Suppressor macrophage (primary cell): ENCODE results near the gene EPB41.
"Not testable (repeated sequence)": the region's sequence is repeated elsewhere in the genome, so short reads cannot be mapped to it uniquely, and the experiment has no call there.

Experiments
- DNase-seq, 4 experiments: peaks; one replicate each; pipeline ENCODE4 v3.0.0-alpha.2; 2020 to 2022

EPB41 gene

DNA sequence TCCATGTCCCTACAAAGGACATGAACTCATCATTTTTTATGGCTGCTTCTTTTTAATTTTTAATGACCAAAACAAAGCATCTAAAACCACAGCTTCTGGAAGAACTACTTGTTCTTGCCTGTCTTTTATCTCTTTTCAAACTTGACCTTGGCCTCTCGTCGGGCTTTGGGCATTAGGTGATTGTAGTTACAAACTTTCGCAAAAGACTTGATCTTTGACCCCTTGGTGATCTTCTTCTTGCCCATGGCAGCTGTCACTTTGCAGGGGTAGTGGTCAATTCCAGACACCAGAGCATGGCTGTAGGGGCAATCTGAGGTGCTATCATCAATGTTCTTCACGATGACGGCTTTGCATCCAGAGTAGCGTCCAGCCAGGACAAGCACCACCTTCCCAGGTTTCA, 67.8 kb downstream of the EPB41 start:
- DNase-seq, result no peak

DNA sequence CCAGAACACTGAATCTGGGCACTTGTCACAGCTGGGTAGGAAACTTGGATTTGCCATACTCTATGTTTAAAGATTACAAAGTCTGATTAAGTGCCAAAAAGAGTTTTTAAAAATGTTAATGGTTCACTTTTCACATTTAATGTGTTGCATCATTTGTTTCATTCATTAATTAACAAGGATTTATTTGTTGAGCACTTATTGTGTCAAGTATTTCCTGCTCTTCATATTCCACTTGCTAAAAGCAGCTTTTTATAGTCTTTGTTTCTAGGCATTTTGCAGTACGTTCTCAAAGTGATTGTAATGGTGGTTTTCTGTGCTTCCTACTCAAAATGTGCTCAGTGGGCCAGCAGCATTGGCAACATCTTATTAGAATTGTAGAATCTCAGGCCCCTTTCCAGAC, 68.7 kb downstream of the EPB41 start:
- no peak for DNase-seq

DNA sequence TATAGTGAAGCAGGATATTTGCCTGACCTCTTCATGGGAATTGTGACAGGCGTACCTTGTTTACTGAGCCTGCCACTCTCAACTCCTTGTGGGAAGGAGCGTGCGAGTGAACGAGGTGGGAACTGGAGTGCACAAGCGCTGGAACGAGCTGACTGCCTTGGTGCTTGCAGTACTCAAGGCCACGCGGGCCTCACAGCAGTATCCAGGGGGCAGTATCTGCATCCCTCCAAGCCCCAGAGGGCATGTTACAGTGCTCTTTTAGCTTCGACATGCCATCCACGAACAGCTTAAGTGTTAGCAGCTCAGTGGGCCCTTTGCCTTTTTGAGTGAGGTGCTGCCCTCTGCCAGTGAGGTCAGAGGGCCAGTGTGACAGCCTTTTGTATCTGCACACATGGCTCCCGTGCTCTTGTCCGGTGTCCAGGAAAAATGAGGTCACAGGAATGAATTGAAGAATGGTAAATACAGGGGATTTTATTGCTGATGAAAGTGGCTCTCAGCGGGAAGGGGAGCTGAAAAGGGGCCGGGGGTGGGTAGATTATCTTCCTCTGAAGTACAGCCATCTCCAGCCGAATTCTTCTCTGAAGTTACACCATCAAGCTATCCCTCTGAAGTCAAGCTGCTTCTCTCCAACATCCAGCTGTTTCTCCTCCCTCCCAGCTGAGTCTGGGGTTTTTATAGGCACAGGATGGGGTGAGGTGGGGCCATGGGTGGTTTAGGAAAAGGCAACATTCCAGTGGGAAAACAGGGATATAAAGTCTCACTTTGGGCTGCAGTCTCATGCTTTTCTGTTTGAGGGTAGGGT, 69.3 kb downstream of the EPB41 start:
- DNase-seq, result no peak

DNA sequence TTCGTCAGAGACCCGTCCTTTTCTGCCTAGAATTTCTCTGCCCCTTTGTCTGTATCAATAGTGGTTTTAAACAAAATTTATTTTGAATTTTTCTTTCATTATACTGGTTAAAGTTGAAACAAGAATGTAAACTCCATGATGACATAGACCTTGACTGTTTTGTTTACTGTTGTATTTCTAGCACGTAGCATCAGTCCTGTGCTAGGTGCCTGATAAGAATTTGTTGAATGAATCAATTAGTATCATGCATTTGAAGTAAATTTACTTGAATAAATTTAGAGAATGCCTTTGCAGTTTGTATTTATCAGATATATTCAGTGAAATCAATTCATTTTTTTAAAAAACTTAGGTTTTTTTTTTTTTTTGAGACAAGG, 69.9 kb downstream of the EPB41 start:
- no peak for DNase-seq

DNA sequence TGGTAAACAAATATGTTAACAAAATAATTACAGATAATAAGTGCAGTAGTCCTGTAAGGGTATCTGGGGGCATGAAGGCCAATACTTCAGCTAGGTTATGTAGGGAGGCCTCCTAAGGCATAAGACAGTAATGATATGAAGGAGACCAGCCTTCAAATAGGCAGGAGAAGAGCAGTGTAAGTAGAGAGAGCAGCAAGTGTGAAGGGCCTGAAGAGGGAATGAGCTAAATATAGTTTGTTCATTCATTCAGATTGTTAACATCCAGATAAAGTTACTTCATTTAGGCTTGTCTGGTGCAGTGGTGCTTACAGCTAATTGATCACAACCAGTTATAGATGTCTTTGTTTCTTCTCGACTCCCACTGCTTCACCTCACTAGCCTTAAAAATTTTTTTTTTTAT, 71.1 kb downstream of the EPB41 start:
- no peak for DNase-seq

DNA sequence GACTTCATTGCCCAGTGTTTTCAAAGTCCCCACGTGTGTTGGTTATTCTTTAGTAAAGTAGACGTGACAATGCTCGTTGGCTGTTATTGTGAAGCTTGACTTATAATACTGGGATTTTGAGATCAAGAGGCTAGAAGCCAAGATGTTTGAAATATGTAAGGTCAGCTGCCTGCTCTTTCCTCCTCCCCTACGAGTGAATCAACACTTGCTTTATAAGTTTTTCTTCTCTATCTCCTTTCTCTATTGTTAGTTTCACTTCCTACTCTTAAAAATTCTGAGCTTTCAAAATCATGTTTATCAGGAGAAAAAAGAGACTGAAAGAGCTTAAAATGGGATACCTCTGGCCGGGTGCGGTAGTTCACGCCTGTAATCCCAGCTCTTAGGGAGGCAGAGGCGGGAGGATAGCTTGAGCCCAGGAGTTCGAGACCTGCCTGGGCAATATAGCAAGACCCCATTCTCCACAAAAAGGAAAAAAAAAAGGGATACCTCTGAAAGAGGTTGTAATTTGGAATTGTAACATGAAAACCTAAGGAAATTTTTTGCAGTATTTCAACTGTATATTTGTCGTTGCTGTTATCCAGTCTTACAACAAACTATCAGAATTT, 72.0 kb downstream of the EPB41 start:
- DNase-seq, result peak; percentile 12 to 62 (median 36)

DNA sequence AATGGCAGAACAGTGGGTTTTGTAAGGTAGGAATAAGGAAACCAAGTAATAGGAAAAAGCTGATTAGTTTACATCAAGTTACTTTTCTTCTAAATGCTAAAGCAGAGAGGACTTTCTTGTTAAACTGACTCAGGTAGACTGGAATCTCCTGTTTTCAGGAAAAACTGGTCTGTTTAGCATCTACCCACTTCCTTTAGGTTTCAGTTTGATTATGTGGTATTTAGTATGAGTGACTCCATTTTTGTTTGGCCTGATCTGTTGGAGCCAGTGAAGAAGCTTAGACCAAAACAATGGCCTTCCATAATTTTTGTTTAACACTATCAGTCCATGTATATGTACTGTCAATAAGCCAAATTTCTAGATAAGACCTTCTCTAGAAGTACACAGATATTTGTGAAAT, 88.4 kb downstream of the EPB41 start:
- no peak for DNase-seq

DNA sequence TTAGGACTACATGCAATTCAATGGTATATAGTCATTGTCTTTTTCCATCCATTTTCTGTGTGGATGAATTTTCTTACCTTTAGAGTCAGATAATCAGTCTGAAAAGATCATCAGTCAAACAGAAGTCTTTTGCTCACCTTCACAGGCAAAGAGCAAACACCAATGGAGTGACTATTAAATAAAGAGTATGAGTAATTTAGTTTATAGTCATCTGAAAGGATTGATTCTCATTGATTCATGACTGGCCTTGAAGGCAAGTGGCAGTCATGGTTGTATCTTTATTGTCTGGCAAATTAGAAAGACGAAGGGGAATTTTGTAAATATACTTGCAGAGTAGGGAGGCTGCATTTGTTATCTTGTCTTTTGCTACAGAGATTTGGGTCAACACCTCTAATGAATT, 89.9 kb downstream of the EPB41 start:
- DNase-seq, result no peak

DNA sequence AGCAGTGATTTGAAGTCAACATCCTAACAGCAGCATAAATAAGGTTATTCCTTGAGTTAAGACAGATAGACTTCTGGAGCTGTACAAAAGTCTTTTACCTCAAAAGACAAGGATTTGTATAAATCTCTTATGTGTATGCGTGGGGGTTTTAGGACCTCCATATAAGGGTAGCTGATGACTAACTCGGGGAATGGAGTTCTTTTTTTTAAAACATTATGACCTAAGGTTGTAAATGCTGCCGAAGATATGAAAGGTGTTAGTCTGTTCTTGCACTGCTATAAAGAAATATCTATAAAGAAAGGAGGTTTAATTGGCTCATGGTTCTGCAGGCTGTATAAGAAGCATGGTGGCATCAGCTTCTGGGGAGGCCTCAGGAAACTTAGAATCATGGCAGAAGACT, 90.4 kb downstream of the EPB41 start:
- DNase-seq, result peak in 1 of 4 experiments; percentile 6

DNA sequence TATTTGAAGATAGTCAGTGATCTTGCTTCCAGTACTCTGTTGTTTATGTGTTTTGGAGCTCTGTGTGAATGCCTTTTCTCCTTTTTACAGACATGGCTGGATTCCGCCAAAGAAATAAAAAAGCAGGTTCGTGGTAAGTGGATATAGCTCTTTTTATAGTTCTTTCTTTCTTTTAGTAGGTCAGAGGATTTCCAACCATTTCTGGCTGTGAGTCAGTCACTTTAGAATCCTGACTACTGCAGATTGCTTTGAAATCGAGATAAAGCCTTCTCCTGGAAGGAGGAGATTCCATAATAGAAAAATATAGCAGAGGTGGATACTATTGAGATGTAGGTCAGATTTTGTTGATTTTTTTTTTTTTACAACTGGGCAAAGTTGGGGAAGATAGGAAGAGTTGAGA, 97.4 kb downstream of the EPB41 start:
- DNase-seq, result no peak

DNA sequence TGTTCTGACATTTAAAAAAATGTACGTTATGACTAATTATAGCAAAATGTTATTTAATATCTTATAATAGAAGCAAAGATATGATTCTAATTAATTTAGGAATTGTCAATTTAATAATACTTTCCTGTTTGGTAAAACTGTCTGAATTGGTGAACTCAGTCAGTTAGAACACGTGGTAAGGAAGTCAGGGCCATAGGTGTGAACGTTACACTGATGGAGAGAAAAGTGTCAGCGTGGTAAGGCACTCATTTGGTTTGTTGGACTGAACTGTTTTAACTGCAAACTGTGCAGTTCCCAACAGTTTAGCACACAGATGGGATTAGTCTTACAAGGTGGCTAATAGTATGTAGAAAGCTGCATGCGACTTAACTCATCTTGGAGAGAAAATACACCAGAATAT, 102.9 kb downstream of the EPB41 start:
- DNase-seq, result no peak

DNA sequence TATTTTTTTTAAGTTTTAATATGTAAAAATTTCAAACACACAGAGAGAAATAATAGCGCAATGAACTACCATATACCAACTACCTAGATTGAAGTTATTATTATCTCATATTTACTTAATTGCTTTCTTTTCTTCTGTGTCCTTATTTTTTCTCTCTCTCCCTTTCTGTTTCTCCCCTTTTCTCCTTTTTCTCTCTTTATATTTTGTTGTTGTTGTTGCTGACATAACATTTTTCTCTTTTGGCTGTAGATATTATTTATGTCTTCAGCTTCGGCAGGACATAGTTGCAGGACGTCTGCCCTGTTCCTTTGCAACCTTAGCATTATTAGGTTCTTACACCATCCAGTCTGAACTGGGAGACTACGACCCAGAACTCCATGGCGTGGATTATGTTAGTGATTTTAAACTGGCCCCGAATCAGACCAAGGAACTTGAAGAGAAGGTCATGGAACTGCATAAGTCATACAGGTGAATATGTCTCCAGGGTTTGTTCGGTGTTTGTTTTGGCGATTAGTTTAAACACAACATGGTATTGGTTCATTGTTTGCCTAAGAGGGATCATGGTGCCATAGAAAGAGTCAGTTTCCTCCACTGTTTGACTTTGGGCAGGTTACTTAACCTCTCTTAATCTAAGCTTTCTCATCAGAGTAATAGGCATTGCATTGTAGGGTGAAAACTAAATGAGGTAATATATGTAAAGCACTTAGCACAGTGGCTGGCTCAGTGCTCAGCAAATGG, 103.8 kb downstream of the EPB41 start:
- no peak for DNase-seq

DNA sequence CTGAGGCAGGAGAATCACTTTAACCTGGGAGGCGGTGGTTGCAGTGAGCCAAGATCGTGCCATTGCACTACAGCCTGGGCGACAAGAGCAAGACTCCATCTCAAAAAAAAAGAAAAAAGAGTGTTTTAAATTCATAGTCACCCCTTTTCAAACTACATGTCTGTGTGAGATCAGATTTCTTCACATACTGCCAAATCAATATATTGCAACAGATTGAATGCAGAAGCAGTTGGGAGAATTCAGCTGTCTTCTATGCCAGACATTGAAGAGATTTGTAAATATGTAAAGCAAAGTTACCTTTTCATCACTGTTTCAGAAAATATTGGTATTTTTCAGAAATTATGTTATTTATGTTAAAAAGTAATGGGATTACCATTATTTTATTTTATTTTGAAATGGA, 108.3 kb downstream of the EPB41 start:
- no peak for DNase-seq

DNA sequence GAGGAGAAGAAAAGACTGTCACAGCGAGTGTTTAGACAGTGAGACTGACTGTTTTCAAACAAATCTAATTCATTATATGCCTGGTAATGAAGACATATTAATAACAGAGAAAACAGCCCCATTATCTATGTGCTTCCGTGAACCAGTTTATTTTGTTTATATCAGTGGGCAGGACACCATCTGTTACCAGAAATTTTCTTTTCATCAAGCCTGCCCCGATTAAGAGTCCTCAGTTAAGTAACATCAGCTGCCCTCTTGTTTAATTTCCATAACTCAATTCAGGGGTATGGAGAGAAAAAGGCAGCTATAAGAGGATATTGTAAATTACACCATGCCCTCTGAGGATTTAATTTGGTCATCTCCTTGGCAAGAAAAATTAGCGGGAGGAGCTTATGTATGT, 115.3 kb downstream of the EPB41 start:
- DNase-seq, result no peak

DNA sequence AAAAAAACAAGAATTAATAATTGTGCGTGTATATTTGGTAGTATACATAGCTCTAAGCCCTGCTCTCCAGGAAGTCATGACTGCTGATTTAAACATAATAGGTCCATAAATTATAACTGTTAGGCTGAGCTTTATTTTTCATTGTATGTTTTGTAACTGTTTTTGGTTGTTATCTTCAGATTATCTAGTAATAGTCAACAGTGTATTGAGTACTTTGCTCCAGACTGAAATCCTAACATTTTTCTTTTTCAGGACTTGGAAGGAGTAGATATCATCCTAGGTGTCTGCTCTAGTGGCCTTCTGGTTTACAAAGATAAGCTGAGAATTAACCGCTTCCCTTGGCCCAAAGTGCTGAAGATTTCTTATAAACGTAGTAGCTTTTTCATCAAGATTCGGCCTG, 118.5 kb downstream of the EPB41 start:
- DNase-seq, result no peak

DNA sequence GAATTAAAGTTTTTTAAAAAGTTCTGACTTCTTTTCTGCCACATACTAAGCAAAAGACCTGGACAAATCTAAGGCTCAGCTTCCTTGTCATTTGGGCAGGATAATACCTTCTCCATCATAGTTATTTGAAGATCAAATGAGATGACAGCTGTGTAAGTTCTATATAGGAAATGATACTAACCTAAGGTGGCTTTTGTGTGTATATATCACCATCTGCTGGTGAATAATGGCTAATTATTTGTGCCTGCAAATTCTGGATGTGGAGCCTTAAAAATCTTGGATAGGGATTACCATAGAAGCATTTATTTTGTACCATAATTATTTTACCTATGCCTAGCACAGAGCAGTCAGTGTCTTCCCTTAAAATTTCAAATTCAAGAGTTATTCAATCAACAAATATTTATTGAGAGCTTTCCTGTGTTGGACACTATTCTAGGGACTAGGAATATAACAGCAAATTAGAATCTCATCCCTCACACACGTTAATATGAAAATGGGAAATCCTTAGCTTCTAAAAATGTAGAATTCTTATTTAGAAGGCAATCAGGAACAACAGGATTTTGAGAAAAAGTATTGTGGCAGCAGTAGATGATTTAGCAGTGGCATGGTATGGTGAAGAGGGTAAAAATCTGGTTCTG, 119.6 kb downstream of the EPB41 start:
- DNase-seq, result peak in 3 of 4 experiments; percentile 41 to 66 (median 55)

DNA sequence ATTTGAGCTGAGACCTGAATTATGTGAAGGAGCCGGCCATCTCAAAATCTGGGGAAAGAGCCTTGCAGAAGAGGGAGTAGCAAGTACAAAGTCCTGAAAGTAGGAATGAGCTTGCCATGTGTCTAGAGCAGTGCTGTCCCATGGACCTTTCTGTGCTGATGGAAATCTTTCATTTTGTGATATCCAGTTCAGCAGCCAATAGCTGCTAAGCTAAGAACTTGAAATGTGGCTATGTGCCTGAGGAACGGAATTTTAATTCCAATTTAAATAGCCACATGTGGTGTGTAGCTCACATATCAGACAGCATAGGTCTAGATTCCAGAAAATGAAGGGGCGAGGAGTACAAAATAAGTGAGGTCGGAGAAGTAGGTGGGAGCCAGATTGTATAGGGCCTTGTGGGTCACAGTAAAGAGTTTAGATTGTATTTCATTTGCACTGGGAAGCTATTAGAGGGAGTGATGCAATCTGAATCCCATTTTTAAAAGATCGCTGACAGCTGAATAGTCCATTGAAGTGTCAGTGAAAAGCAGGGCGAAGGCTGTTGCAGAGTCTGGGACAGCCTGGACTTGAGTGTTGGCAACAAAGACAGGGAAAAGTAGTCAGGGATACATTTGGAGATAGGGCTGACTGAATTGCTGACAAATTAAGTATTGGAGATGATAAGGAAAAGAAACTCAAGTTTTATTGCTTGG, 129.1 kb downstream of the EPB41 start:
- no peak for DNase-seq

DNA sequence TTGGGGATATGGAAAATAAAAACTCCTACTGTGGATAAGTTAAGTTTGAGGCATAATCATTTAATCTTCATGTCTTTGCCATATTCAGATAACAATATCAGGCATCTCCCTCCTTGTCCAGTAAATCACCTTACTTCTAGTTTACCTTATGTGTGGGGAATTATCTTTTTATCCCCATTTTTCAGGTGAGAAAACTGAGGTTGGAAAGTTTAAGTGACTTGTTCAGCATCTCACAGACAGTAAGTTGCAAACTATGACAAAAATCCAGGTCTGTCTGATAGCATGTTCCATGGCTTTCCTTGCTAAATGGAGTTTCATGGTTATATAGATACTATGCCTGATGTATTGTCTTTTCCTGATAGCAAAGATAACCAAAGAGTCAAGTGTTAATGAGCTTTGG, 129.6 kb downstream of the EPB41 start:
- no peak for DNase-seq

DNA sequence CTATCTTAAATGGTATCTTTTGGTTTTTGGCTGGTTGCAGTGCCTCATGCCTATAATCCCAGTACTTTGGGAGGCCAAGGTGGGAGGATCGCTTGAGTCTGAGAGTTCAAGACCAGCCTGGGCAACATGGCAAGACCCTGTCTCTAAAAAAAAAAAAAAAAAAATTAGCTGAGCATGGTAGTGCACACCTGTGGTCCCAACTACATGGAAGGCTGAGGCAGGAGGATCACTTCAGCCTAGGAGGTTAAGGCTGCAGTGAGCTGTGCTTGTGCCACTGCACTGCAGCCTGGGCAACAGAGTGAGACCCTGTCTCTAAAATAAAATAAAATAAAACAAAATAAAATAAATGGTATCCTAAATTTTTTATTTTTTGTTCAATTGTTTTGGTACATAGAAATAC, 131.3 kb downstream of the EPB41 start:
- DNase-seq, result not testable (repeated sequence)

DNA sequence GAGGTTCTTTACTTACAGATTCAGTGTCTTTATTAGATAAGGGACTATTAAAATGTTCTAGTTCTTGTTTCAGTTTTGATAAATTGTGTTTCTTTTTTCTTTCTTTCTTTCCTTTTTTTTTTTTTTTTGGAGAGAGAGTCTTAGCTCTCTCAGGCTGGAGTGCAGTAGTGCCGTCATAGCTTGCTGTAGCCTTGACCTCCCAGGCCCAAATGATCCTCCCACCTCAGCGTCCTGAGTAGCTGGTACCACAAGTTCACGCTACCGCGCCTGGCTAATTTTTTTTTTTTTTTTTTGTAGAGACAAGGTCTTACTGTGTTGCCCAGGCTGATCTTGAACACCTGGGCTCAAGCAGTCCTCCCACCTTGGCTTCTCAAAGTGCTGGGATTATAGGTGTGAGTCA, 132.8 kb downstream of the EPB41 start:
- DNase-seq, result no peak

DNA sequence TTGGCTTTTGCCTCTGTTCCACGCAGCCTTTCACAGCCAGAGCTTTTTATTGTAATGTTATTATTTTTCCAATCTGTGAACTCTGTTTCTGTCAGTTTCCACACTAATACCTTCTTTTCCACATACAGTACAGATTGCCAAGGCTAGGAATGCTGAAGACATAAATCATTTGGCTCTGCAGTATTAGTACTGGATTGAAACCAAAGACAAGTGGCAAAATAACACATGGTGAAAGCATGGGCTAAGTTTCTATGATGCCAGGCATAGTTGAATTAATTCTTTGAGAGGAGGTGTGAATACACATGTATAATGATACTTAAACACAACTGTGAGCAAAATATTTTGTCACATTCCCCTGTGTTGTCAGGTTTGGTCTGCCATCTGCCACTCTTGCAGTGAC, 135.8 kb downstream of the EPB41 start:
- no peak for DNase-seq

DNA sequence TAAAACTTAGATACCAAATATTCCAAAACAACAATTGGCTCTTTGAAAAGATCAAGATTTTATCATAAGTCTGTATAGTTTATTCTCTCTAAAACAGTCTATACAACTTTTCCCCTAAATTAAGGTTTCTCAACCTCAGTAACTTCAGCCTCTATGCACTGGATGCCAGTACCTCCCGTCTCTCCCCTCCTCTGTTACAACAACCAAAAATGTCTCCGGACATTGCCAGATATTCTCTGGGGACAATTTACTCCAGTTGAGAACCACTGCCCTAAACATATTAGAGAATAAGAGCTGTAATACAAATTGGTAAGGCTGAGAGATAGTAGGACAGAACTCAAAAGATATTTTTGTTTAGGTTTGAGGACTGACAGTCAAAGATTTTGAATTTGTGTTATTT, 137.7 kb downstream of the EPB41 start:
- no peak for DNase-seq

DNA sequence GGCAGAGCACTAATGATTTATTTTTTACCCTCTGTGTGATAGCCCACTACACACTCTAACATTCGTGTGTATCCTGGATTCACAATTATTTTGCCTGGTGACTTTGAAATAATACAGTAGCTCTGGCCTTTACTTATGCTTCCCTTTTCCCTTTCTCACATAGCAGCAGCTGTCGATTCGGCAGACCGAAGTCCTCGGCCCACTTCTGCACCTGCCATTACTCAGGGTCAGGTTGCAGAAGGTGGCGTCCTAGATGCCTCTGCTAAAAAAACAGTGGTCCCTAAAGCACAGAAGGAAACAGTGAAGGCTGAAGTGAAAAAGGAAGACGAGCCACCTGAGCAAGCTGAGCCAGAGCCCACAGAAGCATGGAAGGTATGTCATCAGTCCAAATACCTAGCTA, 138.6 kb downstream of the EPB41 start:
- no peak for DNase-seq
